Measurements from ENCODE around the gene ARHGEF16. TPM values are rescaled to one million over a fixed set of nuclear protein-coding genes. Genes with fewer than 3 reads are reported as not detected.

The ARHGEF16 gene
- total RNA-seq, 1 donor from 2014 or later = not detected

GRCh38 chr1:3428899-3429298 is 25.6 kb upstream of the ARHGEF16 start:
- Mint-ChIP-seq H3K4me1 (no peaks in the 10 kb centered on the region), H3K27me3 (no peaks in the 10 kb centered on the region), H3K9me3 (no peaks in the 10 kb centered on the region), H3K4me3 (no peak overlapping the region), H3K27ac (no peak overlapping the region), H3K36me3 (ENCODE audit: low read depth) (no peaks in the 10 kb centered on the region)
- CTCF ChIA-PET = no interaction called here
- POLR2A ChIA-PET = no interaction called here
- TF ChIP-seq, protein P1, sequence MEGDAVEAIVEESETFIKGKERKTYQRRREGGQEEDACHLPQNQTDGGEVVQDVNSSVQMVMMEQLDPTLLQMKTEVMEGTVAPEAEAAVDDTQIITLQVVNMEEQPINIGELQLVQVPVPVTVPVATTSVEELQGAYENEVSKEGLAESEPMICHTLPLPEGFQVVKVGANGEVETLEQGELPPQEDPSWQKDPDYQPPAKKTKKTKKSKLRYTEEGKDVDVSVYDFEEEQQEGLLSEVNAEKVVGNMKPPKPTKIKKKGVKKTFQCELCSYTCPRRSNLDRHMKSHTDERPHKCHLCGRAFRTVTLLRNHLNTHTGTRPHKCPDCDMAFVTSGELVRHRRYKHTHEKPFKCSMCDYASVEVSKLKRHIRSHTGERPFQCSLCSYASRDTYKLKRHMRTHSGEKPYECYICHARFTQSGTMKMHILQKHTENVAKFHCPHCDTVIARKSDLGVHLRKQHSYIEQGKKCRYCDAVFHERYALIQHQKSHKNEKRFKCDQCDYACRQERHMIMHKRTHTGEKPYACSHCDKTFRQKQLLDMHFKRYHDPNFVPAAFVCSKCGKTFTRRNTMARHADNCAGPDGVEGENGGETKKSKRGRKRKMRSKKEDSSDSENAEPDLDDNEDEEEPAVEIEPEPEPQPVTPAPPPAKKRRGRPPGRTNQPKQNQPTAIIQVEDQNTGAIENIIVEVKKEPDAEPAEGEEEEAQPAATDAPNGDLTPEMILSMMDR (IDR thresholded peaks at IDR 0.05) = no peak
- intact Hi-C loops (cut with micrococcal nuclease) = no loop called here
- no peak for DNase-seq
- ATAC-seq (ENCODE audit: low read depth) = no peak

DNA sequence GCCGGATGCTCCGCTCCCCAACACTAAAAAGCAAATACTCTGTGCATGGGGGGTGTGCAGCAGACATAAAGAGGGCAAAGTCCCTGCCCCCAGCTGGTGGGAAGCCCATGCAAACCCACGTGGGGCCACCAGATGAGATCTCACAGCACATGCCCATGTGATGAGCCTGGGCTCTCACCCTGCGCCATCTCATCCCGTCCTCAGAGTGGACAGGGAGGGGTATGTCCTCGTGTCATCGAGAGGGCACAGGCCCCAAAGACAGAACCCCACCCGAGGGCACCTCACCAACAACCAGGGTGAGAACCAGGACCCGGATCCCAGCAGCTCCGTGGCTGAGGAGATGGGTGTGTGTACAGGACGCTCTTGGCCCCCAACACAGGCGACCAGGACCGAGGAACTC is 25.1 kb upstream of the ARHGEF16 start:
- intact Hi-C loops (cut with micrococcal nuclease) = no loop called here
- ChIA-PET POLR2A (no interaction called here), CTCF (no interaction called here)
- DNase-seq (no peak), ATAC-seq (ENCODE audit: low read depth) (no peak)
- TF ChIP-seq, protein P1 (IDR thresholded peaks at IDR 0.05) = no peak
- H3K27ac Mint-ChIP-seq = no peak overlapping the region
- H3K9me3 Mint-ChIP-seq = no peaks in the 10 kb centered on the region
- no peaks in the 10 kb centered on the region for H3K36me3 Mint-ChIP-seq (ENCODE audit: low read depth)
- H3K4me1 Mint-ChIP-seq = no peaks in the 10 kb centered on the region
- no peaks in the 10 kb centered on the region for H3K27me3 Mint-ChIP-seq
- no peak overlapping the region for H3K4me3 Mint-ChIP-seq

GRCh38 chr1:3429766-3430165 is 24.7 kb upstream of the ARHGEF16 start:
- intact Hi-C loops (cut with micrococcal nuclease) = no loop called here
- H3K9me3 Mint-ChIP-seq = no peaks in the 10 kb centered on the region
- no peak for ATAC-seq (ENCODE audit: low read depth)
- POLR2A ChIA-PET = no interaction called here
- H3K27ac Mint-ChIP-seq = no peak overlapping the region
- H3K4me3 Mint-ChIP-seq = no peak overlapping the region
- CTCF ChIA-PET = no interaction called here
- TF ChIP-seq, protein P1 (IDR thresholded peaks at IDR 0.05) = no peak
- no peaks in the 10 kb centered on the region for H3K27me3 Mint-ChIP-seq
- no peak for DNase-seq
- H3K4me1 Mint-ChIP-seq = no peaks in the 10 kb centered on the region
- H3K36me3 Mint-ChIP-seq (ENCODE audit: low read depth) = no peaks in the 10 kb centered on the region

- POLR2A ChIA-PET = no interaction called here
- Mint-ChIP-seq H3K36me3 (ENCODE audit: low read depth) (no peaks in the 10 kb centered on the region), H3K27ac (no peak overlapping the region), H3K4me3 (no peak overlapping the region), H3K9me3 (no peaks in the 10 kb centered on the region), H3K27me3 (no peaks in the 10 kb centered on the region), H3K4me1 (no peaks in the 10 kb centered on the region)
- intact Hi-C loops (cut with micrococcal nuclease) = no loop called here
- ATAC-seq (ENCODE audit: low read depth) (no peak), DNase-seq (no peak)
- TF ChIP-seq, protein P1 (IDR thresholded peaks at IDR 0.05) = no peak
- CTCF ChIA-PET = no interaction called here
Observed at GRCh38 chr1:3430406-3430805, 24.1 kb upstream of the ARHGEF16 start.

GRCh38 chr1:3430820-3431219 is 23.6 kb upstream of the ARHGEF16 start:
- no peaks in the 10 kb centered on the region for H3K9me3 Mint-ChIP-seq
- H3K4me3 Mint-ChIP-seq = no peak overlapping the region
- no peaks in the 10 kb centered on the region for H3K27me3 Mint-ChIP-seq
- no peak for DNase-seq
- intact Hi-C loops (cut with micrococcal nuclease) = no loop called here
- H3K36me3 Mint-ChIP-seq (ENCODE audit: low read depth) = no peaks in the 10 kb centered on the region
- H3K4me1 Mint-ChIP-seq = no peaks in the 10 kb centered on the region
- no peak for ATAC-seq (ENCODE audit: low read depth)
- TF ChIP-seq, protein P1 (IDR thresholded peaks at IDR 0.05) = no peak
- ChIA-PET POLR2A (no interaction called here), CTCF (no interaction called here)
- H3K27ac Mint-ChIP-seq = no peak overlapping the region

Data from activated B cell treated with CpG ODN at 0.5 μM for 24 hours (primary cell).